HG03064 (cell line): ENCODE measurements around the gene SLC41A1.

Experiments
- ATAC-seq: cut with Tn5 transposase; IDR thresholded peaks from one replicate; pipeline ENCODE4 v1.9.1; 2021; ENCODE audit warnings: low read depth; ENCODE audit not compliant: unreplicated experiment

Gene SLC41A1

GRCh38 chr1:205791568-205792180, 21.3 kb downstream of the SLC41A1 start:
- ATAC-seq = no peak

DNA sequence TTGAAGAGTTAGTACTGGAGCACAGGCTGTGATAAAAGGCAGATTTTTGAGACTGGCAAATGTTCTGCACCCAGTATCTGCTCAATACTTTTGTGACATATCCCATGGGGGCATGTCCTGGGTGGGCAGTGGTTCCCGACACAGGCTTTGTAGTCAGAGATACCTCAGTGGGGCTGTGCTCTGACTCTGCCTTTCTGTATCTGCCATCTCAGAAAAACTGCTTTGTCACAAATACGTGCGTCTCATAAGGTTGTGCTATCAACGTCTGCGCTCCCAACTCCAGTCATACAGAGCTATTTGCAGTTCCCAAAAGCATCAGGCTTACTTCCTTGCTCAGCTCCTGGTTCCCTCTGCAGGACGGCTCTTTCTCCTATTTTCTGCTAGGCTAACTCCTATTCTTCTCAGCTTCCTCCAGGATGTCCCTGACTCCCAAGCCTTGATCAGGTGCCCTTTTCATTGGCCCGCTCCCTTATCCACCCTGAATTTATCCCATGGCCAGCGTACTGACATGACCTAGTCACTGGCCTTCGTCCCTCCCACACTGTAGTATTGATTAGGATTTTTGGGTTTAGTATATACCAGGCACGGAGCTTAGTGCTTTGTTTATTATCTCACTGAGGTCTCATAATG, 25.6 kb downstream of the SLC41A1 start:
- no peak for ATAC-seq

DNA sequence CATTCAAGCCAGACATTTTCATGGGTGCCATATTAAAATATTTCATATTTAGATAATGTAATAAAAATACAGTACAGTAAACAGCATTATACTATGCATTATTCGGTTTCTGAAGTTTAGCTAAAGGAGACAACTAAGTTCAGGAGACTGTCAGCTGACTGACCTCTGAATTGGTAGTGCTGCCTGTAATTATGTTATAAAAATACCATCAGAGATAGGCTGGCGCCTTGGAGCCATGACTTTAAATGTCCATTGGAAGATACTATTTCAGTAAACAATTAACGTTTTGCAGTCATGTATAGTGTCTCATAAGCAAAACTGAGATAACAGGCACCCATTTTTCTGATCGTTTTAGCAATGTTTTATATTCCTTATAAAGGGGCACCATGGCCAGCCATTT, 26.4 kb downstream of the SLC41A1 start:
- ATAC-seq = no peak

DNA sequence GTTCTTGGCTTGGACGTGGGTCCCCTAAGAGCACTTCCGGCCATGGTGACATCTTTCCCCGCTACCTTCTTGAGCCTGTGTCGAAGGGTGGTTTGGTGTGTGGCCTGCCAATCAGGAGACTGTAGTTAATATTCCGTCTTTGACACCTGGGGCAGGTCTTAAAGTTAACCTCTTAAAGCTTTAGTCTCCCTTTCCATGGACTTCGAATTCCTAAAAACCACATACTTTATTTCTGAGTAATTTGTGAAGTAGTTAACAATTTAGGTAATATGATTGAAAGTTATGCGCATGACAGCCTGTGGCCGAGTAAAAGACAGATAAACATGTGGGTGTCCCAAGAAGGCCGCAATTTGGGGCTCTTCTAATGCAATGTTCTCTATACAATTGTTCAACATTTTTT, 27.6 kb downstream of the SLC41A1 start:
- ATAC-seq = no peak

DNA sequence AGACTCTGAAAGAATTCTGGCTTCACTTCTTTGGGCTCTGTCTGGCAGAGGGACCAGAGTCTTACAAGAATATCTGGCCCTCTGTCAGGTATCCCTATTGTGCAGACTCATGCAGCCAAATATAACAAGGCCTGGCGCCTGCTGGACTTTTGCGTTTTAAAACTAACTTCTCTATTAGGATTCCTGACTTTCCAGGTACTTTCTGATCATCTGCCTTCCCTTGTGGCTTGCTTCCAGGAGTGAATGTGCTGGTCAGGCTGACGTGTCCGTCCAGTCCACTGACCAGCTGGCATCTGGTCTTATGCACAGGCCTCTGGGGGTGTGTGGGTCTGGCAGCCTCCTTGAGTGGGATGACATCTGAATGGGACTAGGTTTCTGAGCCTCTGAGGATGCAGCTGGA, 29.1 kb downstream of the SLC41A1 start:
- ATAC-seq = no peak

- no peak for ATAC-seq
These were observed 29.6 kb downstream of the SLC41A1 start for GRCh38 chr1:205783433-205783795.

DNA sequence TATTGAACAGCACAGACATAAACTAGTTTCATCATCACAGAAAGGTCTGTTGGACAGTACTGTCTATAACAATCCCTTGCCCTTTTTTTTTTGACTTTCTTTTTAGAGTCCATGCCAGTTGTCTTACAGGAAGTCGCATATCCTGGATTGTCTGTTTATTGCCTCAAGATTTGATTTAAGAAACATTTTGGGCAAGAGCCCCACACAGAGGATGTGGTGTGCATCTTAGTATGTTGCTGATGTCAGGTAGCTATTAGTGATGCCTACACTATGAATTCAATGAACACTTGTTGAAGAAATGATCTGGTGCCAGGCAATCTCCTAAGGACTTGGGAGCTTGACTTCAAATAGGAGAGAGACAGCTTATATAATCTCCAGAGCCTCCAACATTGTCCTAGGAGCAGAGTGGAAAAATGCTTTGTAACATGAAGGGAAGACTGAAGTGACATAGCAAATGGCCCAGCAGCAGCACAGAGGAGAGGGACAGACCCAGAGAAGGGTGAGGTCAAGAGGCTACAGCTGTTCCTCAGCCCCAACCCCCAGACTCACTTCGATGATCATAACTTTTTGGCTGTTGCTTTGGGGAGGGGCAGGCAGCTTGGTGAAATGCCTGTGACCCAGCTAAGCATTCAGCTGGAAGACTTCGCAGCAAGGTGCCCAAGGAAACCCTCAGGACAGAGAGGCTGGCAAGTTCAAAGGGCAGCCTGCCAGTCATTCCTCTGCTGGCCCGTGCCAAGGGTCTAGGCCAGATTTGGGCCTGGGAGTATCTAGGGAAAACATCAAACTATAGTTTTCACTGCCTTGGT, 30.2 kb downstream of the SLC41A1 start:
- ATAC-seq = no peak

DNA sequence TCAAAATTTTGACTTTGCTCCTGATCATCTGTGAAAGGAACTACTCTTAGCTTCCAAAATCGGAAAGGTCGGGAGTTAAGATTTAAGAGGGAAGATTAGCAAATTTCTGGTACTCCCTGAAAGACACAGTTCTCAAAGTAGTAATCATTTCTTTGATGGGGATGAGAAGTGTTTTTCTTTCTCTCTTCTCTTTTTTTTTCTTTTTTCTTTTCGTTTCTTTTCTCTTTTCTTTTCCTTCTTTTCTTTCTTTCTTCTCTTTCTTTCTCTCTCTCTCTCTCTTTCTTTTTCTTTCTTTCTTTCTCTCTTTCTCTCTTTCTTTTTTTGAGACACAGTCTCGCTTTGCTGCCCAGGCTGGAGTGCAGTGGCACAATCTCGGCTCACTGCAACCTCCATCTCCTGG, 32.7 kb downstream of the SLC41A1 start:
- ATAC-seq = no peak

- ATAC-seq = no peak
These were observed 35.0 kb downstream of the SLC41A1 start for GRCh38 chr1:205777994-205778393.

- ATAC-seq = no peak
These were observed 37.3 kb downstream of the SLC41A1 start for GRCh38 chr1:205775717-205776056.

DNA sequence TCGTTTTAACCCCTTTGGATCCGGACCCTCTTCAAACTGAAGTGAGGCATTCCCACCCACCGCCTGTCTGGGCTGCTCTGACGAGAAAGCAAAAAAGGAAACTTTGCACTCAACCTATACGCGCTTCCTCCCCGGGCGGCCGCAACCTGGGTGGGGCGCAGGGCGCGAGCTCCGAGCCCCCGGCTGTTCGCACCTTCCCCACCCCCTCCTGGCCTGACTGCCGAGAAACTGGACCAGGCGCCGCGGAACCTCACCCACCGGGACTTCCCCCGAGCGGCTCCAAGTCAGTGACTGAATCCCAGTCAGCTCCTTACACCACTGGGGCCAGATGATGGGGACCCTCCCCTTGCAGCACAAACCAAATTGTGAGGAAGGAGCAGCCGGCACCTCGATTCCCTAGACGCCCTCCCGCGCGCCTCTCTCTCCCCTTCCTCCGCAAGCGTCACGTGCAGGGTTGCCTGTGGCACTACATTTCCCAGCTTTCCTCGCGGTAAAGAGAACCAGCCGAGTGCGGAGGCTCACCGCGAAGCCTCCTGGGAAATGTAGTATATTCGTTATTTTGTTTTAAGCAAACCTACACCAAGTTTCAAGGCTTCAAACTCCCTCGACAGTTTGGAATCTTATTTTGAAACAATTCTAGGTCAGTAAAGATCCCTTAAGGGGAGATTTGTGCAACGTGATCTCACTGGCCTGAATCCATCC, 37.8 kb downstream of the SLC41A1 start, which contains the start of gene RAB29:
Gene RAB29, minus strand, starts transcription at position 468 of the 702 bp plus-strand sequence. CDS start 526 bp downstream, outside the sequence.
- peak; percentile 67 for ATAC-seq

DNA sequence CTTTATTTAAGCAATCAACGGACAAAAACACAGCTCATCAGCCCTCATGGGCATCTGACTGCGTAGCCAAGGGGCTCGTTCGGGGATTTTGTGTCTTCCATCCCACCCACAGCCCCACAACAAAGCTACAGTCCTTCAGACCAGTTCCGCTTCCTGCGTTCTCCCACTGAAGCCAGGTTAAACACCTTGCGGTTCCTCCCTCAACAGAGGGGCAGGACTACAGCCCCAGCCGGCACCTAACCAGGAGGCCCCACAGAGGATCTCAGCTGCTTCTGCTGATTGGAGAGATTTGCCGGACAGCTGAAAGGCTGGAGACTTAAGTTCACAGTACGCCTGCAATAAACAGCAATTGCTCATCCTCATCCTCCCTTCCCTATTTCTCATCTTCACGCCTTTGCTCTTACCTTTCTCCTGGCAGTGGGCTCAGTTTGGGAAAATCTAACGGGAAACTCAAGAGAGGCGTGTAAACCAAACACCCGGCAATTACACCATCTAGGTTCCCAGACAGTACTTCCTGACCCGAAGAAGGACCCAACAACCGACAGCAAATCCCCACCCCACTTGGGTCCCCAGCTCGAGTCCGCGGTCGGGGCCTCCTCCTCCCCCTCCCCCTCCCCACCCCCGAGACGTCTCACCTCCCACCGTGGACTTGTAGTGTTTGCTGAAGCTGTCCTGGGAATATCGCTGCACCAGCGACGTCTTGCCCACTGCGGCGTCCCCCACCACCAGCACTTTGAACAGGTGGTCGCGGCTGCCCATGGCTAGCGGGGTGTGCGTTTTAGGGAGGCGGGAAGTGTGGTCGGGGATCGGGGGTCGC, 38.6 kb downstream of the SLC41A1 start:
- ATAC-seq = no peak

GRCh38 chr1:205772607-205773032, 40.4 kb downstream of the SLC41A1 start:
- no peak for ATAC-seq

GRCh38 chr1:205770618-205771017, 42.4 kb downstream of the SLC41A1 start:
- ATAC-seq = no peak

GRCh38 chr1:205769641-205770365, 43.2 kb downstream of the SLC41A1 start:
- no peak for ATAC-seq

- ATAC-seq = no peak
These were observed 45.8 kb downstream of the SLC41A1 start for GRCh38 chr1:205767248-205767647.

GRCh38 chr1:205766570-205766969, 46.4 kb downstream of the SLC41A1 start:
- ATAC-seq = no peak

DNA sequence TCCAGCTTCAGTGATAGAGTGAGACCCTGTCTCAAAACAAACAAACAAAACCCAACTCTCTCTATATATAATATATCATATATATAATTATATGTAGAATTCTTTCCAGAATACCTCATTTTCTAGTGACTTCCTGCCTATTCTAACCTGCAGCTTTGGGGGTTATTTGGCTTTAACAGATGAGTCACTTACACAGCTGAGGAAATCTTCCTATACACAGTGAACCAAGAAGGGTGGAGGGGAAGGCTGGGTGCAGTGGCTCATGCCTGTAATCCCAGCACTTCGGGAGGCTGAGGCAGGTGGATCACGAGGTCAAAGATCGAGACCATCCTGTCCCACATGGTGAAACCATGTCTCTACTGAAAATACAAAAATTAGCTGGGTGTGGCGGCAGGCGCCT, 47.0 kb downstream of the SLC41A1 start:
- no peak for ATAC-seq

- no peak for ATAC-seq
These were observed 48.4 kb downstream of the SLC41A1 start for GRCh38 chr1:205764578-205764977.

GRCh38 chr1:205763980-205764379, 49.0 kb downstream of the SLC41A1 start:
- no peak for ATAC-seq
